ENCODE measurements around the gene FBN2.

- no peak for TF ChIP-seq EZH2 (IDR thresholded peaks at IDR 0.05)
- no peak for TF ChIP-seq POLR2AphosphoS5 (IDR thresholded peaks at IDR 0.05; ENCODE audit: borderline replicate concordance, low read depth, low read length)
- no peak for TF ChIP-seq FOXP2 (optimal IDR thresholded peaks at IDR 0.05; ENCODE audit: control extremely low read depth, extremely low read length, insufficient read depth)
Measured at GRCh38 chr5:128435861-128436260, 102.2 kb downstream of the FBN2 start.
